GM12891 (cell line): ENCODE data around the gene CPVL.

Source experiments
- POLR2A ChIP-seq: IDR thresholded peaks from 2 replicates; pipeline ENCODE4 v1.6.1; 2011; ENCODE audit warnings: low read depth, low read length, control low read depth
- POLR2AphosphoS5 ChIP-seq: IDR thresholded peaks from 2 replicates; pipeline ENCODE4 v1.6.1; 2011; ENCODE audit warnings: low read depth, low read length, control low read depth
- SPI1 ChIP-seq: IDR thresholded peaks from 2 replicates; pipeline ENCODE4 v1.6.1; 2011; ENCODE audit warnings: low read depth, low read length, control low read depth

DNA sequence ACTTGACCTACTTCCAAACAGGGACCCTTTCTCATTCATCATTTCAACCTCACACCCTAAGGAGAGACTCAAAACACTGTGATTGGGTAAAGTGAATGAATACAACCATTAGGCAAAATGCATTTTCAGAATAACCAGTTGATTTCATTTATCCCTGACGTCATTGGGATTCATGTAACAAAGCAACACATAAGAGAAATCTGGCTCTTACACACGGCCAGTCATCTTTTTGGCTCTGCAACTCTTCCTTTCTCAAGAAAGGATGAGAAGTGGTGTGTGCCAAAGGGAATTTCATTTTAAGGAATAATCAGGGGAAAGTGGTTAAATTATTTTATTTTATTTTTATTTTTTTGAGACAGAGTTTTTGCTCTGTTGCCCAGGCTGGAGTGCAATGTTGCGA lies 83.1 kb downstream of the CPVL start:
- TF ChIP-seq SPI1, result no peak
- no peak for TF ChIP-seq POLR2A
- no peak for TF ChIP-seq POLR2AphosphoS5
